Peyer's patch (tissue), 4 donors: ENCODE data around the gene DYNLL1. TPM values are rescaled to one million over a fixed set of nuclear protein-coding genes. Genes with fewer than 3 reads are reported as not detected.

Source experiments
- DNase-seq, 3 donors: peaks; one replicate each; pipeline ENCODE4 v3.0.0-alpha.2; 2017 to 2019
- H3K27ac ChIP-seq, 4 donors: fragments of 200-600 bp; sonication (generic); one replicate each; pipeline ENCODE4 v1.5.1; 2016 to 2019
- H3K27me3 ChIP-seq, 2 donors: fragments of 200-600 bp; sonication (generic); one replicate each; pipeline ENCODE4 v1.5.1; 2019
- H3K36me3 ChIP-seq, 3 donors: fragments of 200-600 bp; sonication (generic); one replicate each; pipeline ENCODE4 v1.5.1; 2016 to 2019
- H3K4me1 ChIP-seq, 4 donors: fragments of 200-600 bp; sonication (generic); one replicate each; pipeline ENCODE4 v1.5.1; 2016 to 2019
- H3K4me3 ChIP-seq, 4 donors: fragments of 200-600 bp; sonication (generic); 1 replicate in 3 of 4; 2 replicates in 1 of 4; pipeline ENCODE4 v1.5.1; 2016 to 2019; ENCODE audit warnings: mild to moderate bottlenecking in 1 of 4
- H3K9me3 ChIP-seq, 4 donors: fragments of 200-600 bp; sonication (generic); one replicate each; pipeline ENCODE4 v1.5.1; 2016 to 2019; ENCODE audit warnings: mild to moderate bottlenecking in 1 of 4
- CTCF ChIP-seq, 6 experiments: fragments of 450-650 bp in 4 of 6; fragments of 200-600 bp in 2 of 6; sonication (generic) in 1 of 6; IDR thresholded peaks; one replicate each; pipeline ENCODE4 v1.5.1; 2017 to 2019; ENCODE audit warnings: antibody characterized with exemption in 6 of 6, mild to moderate bottlenecking in 3 of 6, moderate library complexity in 1 of 6
- POLR2A ChIP-seq, 2 donors: fragments of 450-650 bp; IDR thresholded peaks; one replicate each; pipeline ENCODE4 v1.5.1; 2017; ENCODE audit warnings: antibody characterized with exemption in 2 of 2, mild to moderate bottlenecking in 2 of 2, moderate library complexity in 2 of 2
- total RNA-seq, 4 donors: library from RNA; depleted of rRNA; stranded (reverse); fragments of >200 nt; gene quantifications; one replicate each; pipeline ENCODE4 v1.1.0, GENCODE V29; 2016

DYNLL1 gene
- total RNA-seq, 4 donors from 2014 or later = 128 to 212 (median 199) TPM

GRCh38 chr12:120469450-120470149, 26.3 kb upstream of the DYNLL1 start, which contains the start of gene SRSF9:
TSS of gene SRSF9 (minus strand) at chr12:120469748. CDS start at chr12:120469609, 139 bp downstream.
- Histone ChIP-seq H3K27me3 (no peaks in the 10 kb centered on the region), H3K27ac (peak within 1 kb of the TSS; percentile 93 to 96 (median 94)), H3K4me3 (peak within 1 kb of the TSS; percentile 92 to 94 (median 94)), H3K4me1 (peaks cover 0 to 17% (median 0%) of the 10 kb centered on the region in 4 donors), H3K36me3 (peaks cover 0 to 12% (median 0%) of the 10 kb centered on the region in 3 donors), H3K9me3 (no peaks in the 10 kb centered on the region)
- peak; percentile 94 to 98 (median 95) for DNase-seq
- TF ChIP-seq CTCF (IDR thresholded peaks at IDR 0.05) = peak; percentile 89 to 97 (median 94)
- TF ChIP-seq POLR2A (IDR thresholded peaks at IDR 0.05) = peak; percentile 36 to 70

- Histone ChIP-seq H3K9me3 (no peaks in the 10 kb centered on the region), H3K4me3 (peak overlapping the region; percentile 92 to 94 (median 94)), H3K4me1 (peaks cover 0 to 17% (median 0%) of the 10 kb centered on the region in 4 donors), H3K27ac (peak overlapping the region; percentile 93 to 96 (median 94)), H3K27me3 (no peaks in the 10 kb centered on the region), H3K36me3 (peaks cover 0 to 5% (median 0%) of the 10 kb centered on the region in 3 donors)
- DNase-seq = no peak
- TF ChIP-seq CTCF (IDR thresholded peaks at IDR 0.05) (no peak), POLR2A (IDR thresholded peaks at IDR 0.05) (no peak)
Observed at GRCh38 chr12:120470150-120470784, 25.6 kb upstream of the DYNLL1 start.

GRCh38 chr12:120472521-120472920, 23.4 kb upstream of the DYNLL1 start:
- H3K36me3 ChIP-seq = no peaks in the 10 kb centered on the region
- H3K4me1 ChIP-seq = peaks cover 0 to 12% (median 0%) of the 10 kb centered on the region in 4 donors

GRCh38 chr12:120473807-120474615, 21.9 kb upstream of the DYNLL1 start:
- Histone ChIP-seq H3K36me3 (no peaks in the 10 kb centered on the region), H3K4me1 (peaks cover 0 to 12% (median 0%) of the 10 kb centered on the region in 4 donors), H3K27ac (no peak overlapping the region), H3K9me3 (no peaks in the 10 kb centered on the region), H3K27me3 (no peaks in the 10 kb centered on the region), H3K4me3 (no peak overlapping the region)
- DNase-seq = no peak
- TF ChIP-seq POLR2A (IDR thresholded peaks at IDR 0.05) = no peak
- no peak for TF ChIP-seq CTCF (IDR thresholded peaks at IDR 0.05)

More at GRCh38 chr12:120472521-120472920, 23.4 kb upstream of the DYNLL1 start:
- no peak overlapping the region for H3K4me3 ChIP-seq
- no peak for DNase-seq
- H3K27me3 ChIP-seq = no peaks in the 10 kb centered on the region
- H3K27ac ChIP-seq = no peak overlapping the region
- no peaks in the 10 kb centered on the region for H3K9me3 ChIP-seq
- no peak for TF ChIP-seq POLR2A (IDR thresholded peaks at IDR 0.05)
- no peak for TF ChIP-seq CTCF (IDR thresholded peaks at IDR 0.05)

GRCh38 chr12:120474616-120474960, 21.3 kb upstream of the DYNLL1 start:
- Histone ChIP-seq H3K4me3 (no peak overlapping the region), H3K36me3 (no peaks in the 10 kb centered on the region), H3K27ac (no peak overlapping the region), H3K9me3 (no peaks in the 10 kb centered on the region), H3K27me3 (no peaks in the 10 kb centered on the region), H3K4me1 (peaks cover 0 to 12% (median 0%) of the 10 kb centered on the region in 4 donors)
- TF ChIP-seq CTCF (IDR thresholded peaks at IDR 0.05) (no peak), POLR2A (IDR thresholded peaks at IDR 0.05) (no peak)
- DNase-seq = no peak
